ENCODE data around the gene NUP93. TPM values are rescaled to one million over a fixed set of nuclear protein-coding genes. Genes with fewer than 3 reads are reported as not detected.
A peak's percentile ranks its signal among the peaks of the same experiment; 100 is the strongest.
"Not testable (repeated sequence)": the region's sequence is repeated elsewhere in the genome, so short reads cannot be mapped to it uniquely, and the experiment has no call there.

NUP93 gene
- polyA plus RNA-seq, 1 experiment: 46.4 TPM

- H3K9me3 ChIP-seq (ENCODE audit: control insufficient read depth, insufficient read depth, low read length): no peaks in the 10 kb centered on the region
- CTCF ChIA-PET: interaction anchor here (0.6 kb wide), 1 partner anchor 145 kb away, joined by 3 read pairs; no protein-coding TSS in a partner anchor
- no peak for DNase-seq (ENCODE audit: low read depth, low spot score)
- H3K27ac ChIP-seq (ENCODE audit: low read depth, low read length): no peak overlapping the region
- POLR2A ChIA-PET: no interaction called here
- TF ChIP-seq CTCF (IDR thresholded peaks at IDR 0.05; ENCODE audit: low read depth, low read length): no peak
- no peaks in the 10 kb centered on the region for H3K27me3 ChIP-seq (ENCODE audit: control insufficient read depth, insufficient read depth, low read length)
- no peak overlapping the region for H3K4me3 ChIP-seq (ENCODE audit: low read depth, low read length)
Observed at GRCh38 chr16:56738221-56738620, 8.3 kb downstream of the NUP93 start.

- POLR2A ChIA-PET: not testable (repeated sequence)
Observed at GRCh38 chr16:56739378-56739777, 9.4 kb downstream of the NUP93 start.

GRCh38 chr16:56741399-56741798, 11.5 kb downstream of the NUP93 start:
- ChIA-PET POLR2A (no interaction called here), CTCF (no interaction called here)
- no peak for TF ChIP-seq CTCF (IDR thresholded peaks at IDR 0.05; ENCODE audit: low read depth, low read length)
- no peaks in the 10 kb centered on the region for H3K9me3 ChIP-seq (ENCODE audit: control insufficient read depth, insufficient read depth, low read length)
- no peak overlapping the region for H3K27ac ChIP-seq (ENCODE audit: low read depth, low read length)
- no peak for DNase-seq (ENCODE audit: low read depth, low spot score)
- no peak overlapping the region for H3K4me3 ChIP-seq (ENCODE audit: low read depth, low read length)
- H3K27me3 ChIP-seq (ENCODE audit: control insufficient read depth, insufficient read depth, low read length): no peaks in the 10 kb centered on the region

More at GRCh38 chr16:56739378-56739777, 9.4 kb downstream of the NUP93 start:
- H3K9me3 ChIP-seq (ENCODE audit: control insufficient read depth, insufficient read depth, low read length); H3K4me3 ChIP-seq (ENCODE audit: low read depth, low read length); H3K27ac ChIP-seq (ENCODE audit: low read depth, low read length); H3K27me3 ChIP-seq (ENCODE audit: control insufficient read depth, insufficient read depth, low read length); CTCF ChIA-PET; DNase-seq (ENCODE audit: low read depth, low spot score): not testable (repeated sequence)

- Histone ChIP-seq H3K9me3 (ENCODE audit: control insufficient read depth, insufficient read depth, low read length) (no peaks in the 10 kb centered on the region), H3K27me3 (ENCODE audit: control insufficient read depth, insufficient read depth, low read length) (no peaks in the 10 kb centered on the region), H3K27ac (ENCODE audit: low read depth, low read length) (peak overlapping the region; percentile 94), H3K4me3 (ENCODE audit: low read depth, low read length) (peak overlapping the region; percentile 31)
- CTCF ChIA-PET: interaction anchor here (1.1 to 1.8 kb wide), 2 partner anchors 41 to 51 kb away, joined by 3 to 5 read pairs; no protein-coding TSS in a partner anchor
- DNase-seq (ENCODE audit: low read depth, low spot score): peak; percentile 54
- TF ChIP-seq CTCF (IDR thresholded peaks at IDR 0.05; ENCODE audit: low read depth, low read length): no peak
- POLR2A ChIA-PET: interaction anchor here (1.0 kb wide), 1 partner anchor 65 kb away, joined by 3 read pairs; no protein-coding TSS in a partner anchor
Observed at GRCh38 chr16:56742030-56742984, 12.4 kb downstream of the NUP93 start.

- Histone ChIP-seq H3K9me3 (ENCODE audit: control insufficient read depth, insufficient read depth, low read length) (no peaks in the 10 kb centered on the region), H3K27me3 (ENCODE audit: control insufficient read depth, insufficient read depth, low read length) (no peaks in the 10 kb centered on the region), H3K27ac (ENCODE audit: low read depth, low read length) (no peak overlapping the region), H3K4me3 (ENCODE audit: low read depth, low read length) (no peak overlapping the region)
- no peak for TF ChIP-seq CTCF (IDR thresholded peaks at IDR 0.05; ENCODE audit: low read depth, low read length)
- POLR2A ChIA-PET: no interaction called here
- CTCF ChIA-PET: no interaction called here
- DNase-seq (ENCODE audit: low read depth, low spot score): no peak
Observed at GRCh38 chr16:56743840-56744239, 13.9 kb downstream of the NUP93 start.

Data from AG04450 (cell line).